Epithelial cell of alveolus of lung (primary cell): ENCODE measurements around the gene KIF18A. TPM values are rescaled to one million over a fixed set of nuclear protein-coding genes. Genes with fewer than 3 reads are reported as not detected.

Source experiments
- total RNA-seq: library from RNA; depleted of rRNA; stranded (reverse); fragments of >200 nt; gene quantifications from 2 replicates; pipeline ENCODE4 v1.2.1, GENCODE V29; 2015

The KIF18A gene
- 6.1 and 14.0 TPM in 2 replicates for total RNA-seq

DNA sequence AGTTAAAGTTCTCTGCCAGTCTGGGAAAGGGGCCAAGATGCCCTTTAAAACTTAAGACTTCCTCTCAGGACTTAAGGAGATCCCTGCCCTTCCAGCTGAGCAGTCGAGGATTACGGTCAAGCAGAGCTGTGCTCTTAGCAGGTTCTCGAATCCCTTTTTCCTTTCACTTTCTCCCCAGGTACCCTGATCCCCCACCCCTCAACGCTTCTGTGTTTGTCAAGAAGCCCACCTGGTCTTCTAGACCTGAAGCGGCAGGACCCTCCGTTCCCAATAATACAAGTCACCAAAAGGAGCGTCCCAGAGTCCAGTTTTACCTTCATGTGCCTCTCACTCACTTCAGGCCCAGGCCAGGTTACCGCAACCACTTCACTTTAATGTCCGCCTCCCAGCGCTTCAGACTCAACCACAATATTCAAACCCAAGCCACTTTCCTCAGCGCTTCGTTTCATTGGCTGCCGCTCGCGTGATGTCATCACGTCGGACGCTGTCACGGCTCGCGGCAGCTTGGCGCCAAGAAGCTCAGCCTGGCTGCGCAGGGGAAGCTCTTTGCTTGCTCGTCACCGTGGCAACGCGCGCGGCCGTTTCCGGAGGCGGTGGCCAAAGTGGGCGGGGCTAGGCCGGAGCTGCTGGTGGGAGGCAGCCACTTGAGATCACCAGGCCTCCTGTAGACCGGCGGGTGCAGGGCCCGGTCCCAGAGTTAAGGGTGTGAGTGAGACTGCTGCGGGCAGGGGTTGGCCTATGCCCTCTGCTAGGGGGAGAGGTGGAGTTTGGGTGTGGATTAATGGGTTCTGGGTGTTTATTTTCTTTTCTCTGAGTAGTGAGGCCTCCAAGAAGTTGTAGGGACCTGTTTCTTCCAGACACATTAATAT is at the start of gene KIF18A, which contains the start of gene METTL15:
Gene KIF18A (minus strand): TSS at position 407 of the 869 bp plus-strand sequence. CDS start 10,209 bp downstream, outside the sequence.
Gene METTL15 (plus strand): TSS at position 639 of the 869 bp plus-strand sequence. CDS start 4,947 bp downstream, outside the sequence.

Other genes with a start within 250 kb of the KIF18A start
- gene METTL15, start 232 bp upstream of the KIF18A start, total RNA-seq: 12.9 and 14.6 TPM in 2 replicates